IMR-90 (cell line): ENCODE data around the gene ALS2.

ENCODE experiments used
- CEBPB ChIP-seq: IDR thresholded peaks from 2 replicates; pipeline ENCODE4 v1.6.1; 2012; ENCODE audit warnings: low read depth, low read length, improper control_type of control experiment
- ELK1 ChIP-seq: fragments of 150-350 bp; IDR thresholded peaks from 2 replicates; pipeline ENCODE4 v1.6.1; 2016; ENCODE audit warnings: low read depth, mild to moderate bottlenecking, low read length, moderate library complexity, borderline replicate concordance
- FOS ChIP-seq: fragments of 150-350 bp; IDR thresholded peaks from 2 replicates; pipeline ENCODE4 v1.6.1; 2016; ENCODE audit warnings: low read depth, low read length
- MAFK ChIP-seq: IDR thresholded peaks from 2 replicates; pipeline ENCODE4 v1.6.1; 2012; ENCODE audit warnings: low read depth, low read length, improper control_type of control experiment
- MAZ ChIP-seq: IDR thresholded peaks from 2 replicates; pipeline ENCODE4 v1.6.1; 2012; ENCODE audit warnings: low read depth, mild to moderate bottlenecking, low read length, improper control_type of control experiment, moderate library complexity, borderline replicate concordance
- MXI1 ChIP-seq: IDR thresholded peaks from 2 replicates; pipeline ENCODE4 v1.6.1; 2012; ENCODE audit warnings: low read depth, mild to moderate bottlenecking, low read length, moderate library complexity, borderline replicate concordance
- POLR2A ChIP-seq: IDR thresholded peaks from 2 replicates; pipeline ENCODE4 v1.6.1; 2012; ENCODE audit warnings: mild to moderate bottlenecking, low read depth, low read length
- RCOR1 ChIP-seq: IDR thresholded peaks from 2 replicates; pipeline ENCODE4 v1.6.1; 2012; ENCODE audit warnings: mild to moderate bottlenecking, low read length, improper control_type of control experiment; ENCODE audit not compliant: insufficient replicate concordance
- RFX5 ChIP-seq: IDR thresholded peaks from 2 replicates; pipeline ENCODE4 v1.8.0; 2012; ENCODE audit warnings: low read depth, mild to moderate bottlenecking, low read length, moderate library complexity
- SMC3 ChIP-seq: fragments of 150-350 bp; IDR thresholded peaks from 2 replicates; pipeline ENCODE4 v1.6.1; 2016; ENCODE audit warnings: low read depth, mild to moderate bottlenecking, antibody characterized with exemption, low read length, moderate library complexity
- TF ChIP-seq, protein P1 (sequence below): conservative IDR thresholded peaks from 2 replicates; pipeline ENCODE4 v1.5.1; 2012; ENCODE audit warnings: mild to moderate bottlenecking, low read depth, low read length, improper control_type of control experiment

- TF ChIP-seq POLR2A: no peak
- TF ChIP-seq MAZ: no peak
- TF ChIP-seq, protein P1, sequence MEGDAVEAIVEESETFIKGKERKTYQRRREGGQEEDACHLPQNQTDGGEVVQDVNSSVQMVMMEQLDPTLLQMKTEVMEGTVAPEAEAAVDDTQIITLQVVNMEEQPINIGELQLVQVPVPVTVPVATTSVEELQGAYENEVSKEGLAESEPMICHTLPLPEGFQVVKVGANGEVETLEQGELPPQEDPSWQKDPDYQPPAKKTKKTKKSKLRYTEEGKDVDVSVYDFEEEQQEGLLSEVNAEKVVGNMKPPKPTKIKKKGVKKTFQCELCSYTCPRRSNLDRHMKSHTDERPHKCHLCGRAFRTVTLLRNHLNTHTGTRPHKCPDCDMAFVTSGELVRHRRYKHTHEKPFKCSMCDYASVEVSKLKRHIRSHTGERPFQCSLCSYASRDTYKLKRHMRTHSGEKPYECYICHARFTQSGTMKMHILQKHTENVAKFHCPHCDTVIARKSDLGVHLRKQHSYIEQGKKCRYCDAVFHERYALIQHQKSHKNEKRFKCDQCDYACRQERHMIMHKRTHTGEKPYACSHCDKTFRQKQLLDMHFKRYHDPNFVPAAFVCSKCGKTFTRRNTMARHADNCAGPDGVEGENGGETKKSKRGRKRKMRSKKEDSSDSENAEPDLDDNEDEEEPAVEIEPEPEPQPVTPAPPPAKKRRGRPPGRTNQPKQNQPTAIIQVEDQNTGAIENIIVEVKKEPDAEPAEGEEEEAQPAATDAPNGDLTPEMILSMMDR: no peak
- TF ChIP-seq SMC3: no peak
- TF ChIP-seq MAFK: no peak
- TF ChIP-seq MXI1: no peak
- TF ChIP-seq RFX5: no peak
- TF ChIP-seq ELK1: no peak
- TF ChIP-seq CEBPB: no peak
- no peak for TF ChIP-seq RCOR1
- no peak for TF ChIP-seq FOS
These were observed 21.9 kb downstream of the ALS2 start for GRCh38 chr2:201758873-201759272.
